ENCODE data around the gene FOXN3. TPM values are rescaled to one million over a fixed set of nuclear protein-coding genes. Genes with fewer than 3 reads are reported as not detected.

Gene FOXN3
- polyA plus RNA-seq, 3 donors, result 38.7 to 57.4 (median 42.0) TPM

- Mint-ChIP-seq H3K27me3 (ENCODE audit: low read depth in 3 of 3) (no peaks in the 10 kb centered on the region), H3K4me3 (no peak overlapping the region), H3K36me3 (peaks cover 58 to 80% of the 10 kb centered on the region in 2 donors), H3K9me3 (peaks cover 0 to 2% (median 0%) of the 10 kb centered on the region in 7 donors), H3K27ac (peak overlapping the region in 5 of 7 donors; percentile 9 to 77 (median 36)), H3K4me1 (peaks cover 5% of the 10 kb centered on the region)
- peaks cover 43 to 87% of the 10 kb centered on the region in 2 donors for H3K36me3 ChIP-seq (replicated peaks in 1 of 2; ENCODE audit: control insufficient read depth in 1 of 2, insufficient read depth in 2 of 2, low read length in 2 of 2)
- H3K9ac ChIP-seq (ENCODE audit: insufficient read depth, low read length, poor library complexity, severe bottlenecking), result no peak overlapping the region
- no peak overlapping the region for H3K4me3 ChIP-seq (replicated peaks in 1 of 3; ENCODE audit: low read depth in 2 of 3, low read length in 3 of 3)
- peaks cover 44% of the 10 kb centered on the region for H4K20me1 ChIP-seq (ENCODE audit: insufficient read depth, low read length)
- H3K4me1 ChIP-seq (ENCODE audit: control insufficient read depth in 1 of 2, insufficient read depth in 2 of 2, low read length in 2 of 2), result no peaks in the 10 kb centered on the region
- no peak overlapping the region for H3K4me2 ChIP-seq (replicated peaks; ENCODE audit: extremely low read depth, low read length, poor library complexity, severe bottlenecking)
- no peaks in the 10 kb centered on the region for H3K9me3 ChIP-seq (replicated peaks in 1 of 2; ENCODE audit: control insufficient read depth in 1 of 2, insufficient read depth in 1 of 2, low read length in 2 of 2)
- DNase-seq, result no peak
- 97% methylated on average over 9 of the region's 13 CpGs for WGBS (ENCODE audit: insufficient coverage)
- intact Hi-C loops (cut with micrococcal nuclease), result loop anchor here (5.0 to 10.0 kb wide), 4 partner anchors 237 to 737 kb away; partner anchors contain the start of gene FOXN3 (in 1 of the 2)
- no peak for TF ChIP-seq CTCF (IDR thresholded peaks at IDR 0.05)
- H3K27me3 ChIP-seq (ENCODE audit: control insufficient read depth in 2 of 2, insufficient read depth in 2 of 2, low read length in 2 of 2), result no peaks in the 10 kb centered on the region
- no peak overlapping the region for H2AFZ ChIP-seq (ENCODE audit: insufficient read depth, low read depth, low read length, poor library complexity, severe bottlenecking)
- H3K27ac ChIP-seq (ENCODE audit: low read depth in 1 of 2, low read length in 2 of 2), result no peak overlapping the region
- no peaks in the 10 kb centered on the region for H3K79me2 ChIP-seq (ENCODE audit: insufficient read depth, low read length)
Measured at GRCh38 chr14:89179891-89180404, 237.1 kb downstream of the FOXN3 start.

GRCh38 chr14:89178800-89179535 lies 238.1 kb downstream of the FOXN3 start:
- WGBS (ENCODE audit: insufficient coverage), result 90% methylated on average over 2 of the region's 7 CpGs
- no peak overlapping the region for H3K4me3 ChIP-seq (replicated peaks in 1 of 3; ENCODE audit: low read depth in 2 of 3, low read length in 3 of 3)
- peaks cover 5% of the 10 kb centered on the region for H3K4me1 Mint-ChIP-seq

More at GRCh38 chr14:89178800-89179535, 238.1 kb downstream of the FOXN3 start:
- intact Hi-C loops (cut with micrococcal nuclease), result loop anchor here (5.0 to 10.0 kb wide), 4 partner anchors 238 to 738 kb away; partner anchors contain the start of gene FOXN3 (in 1 of the 2)
- Histone ChIP-seq H3K27me3 (ENCODE audit: control insufficient read depth in 2 of 2, insufficient read depth in 2 of 2, low read length in 2 of 2) (no peaks in the 10 kb centered on the region), H4K20me1 (ENCODE audit: insufficient read depth, low read length) (peaks cover 36% of the 10 kb centered on the region), H3K4me1 (ENCODE audit: control insufficient read depth in 1 of 2, insufficient read depth in 2 of 2, low read length in 2 of 2) (no peaks in the 10 kb centered on the region), H3K9me3 (replicated peaks in 1 of 2; ENCODE audit: control insufficient read depth in 1 of 2, insufficient read depth in 1 of 2, low read length in 2 of 2) (no peaks in the 10 kb centered on the region), H3K79me2 (ENCODE audit: insufficient read depth, low read length) (no peaks in the 10 kb centered on the region), H3K9ac (ENCODE audit: insufficient read depth, low read length, poor library complexity, severe bottlenecking) (no peak overlapping the region), H3K4me2 (replicated peaks; ENCODE audit: extremely low read depth, low read length, poor library complexity, severe bottlenecking) (no peak overlapping the region), H3K27ac (ENCODE audit: low read depth in 1 of 2, low read length in 2 of 2) (peak overlapping the region in 1 of 2 donors; percentile 17), H3K36me3 (replicated peaks in 1 of 2; ENCODE audit: control insufficient read depth in 1 of 2, insufficient read depth in 2 of 2, low read length in 2 of 2) (peaks cover 44 to 87% of the 10 kb centered on the region in 2 donors), H2AFZ (ENCODE audit: insufficient read depth, low read depth, low read length, poor library complexity, severe bottlenecking) (no peak overlapping the region)
- H3K27me3 Mint-ChIP-seq (ENCODE audit: low read depth in 3 of 3), result no peaks in the 10 kb centered on the region
- DNase-seq, result no peak
- H3K9me3 Mint-ChIP-seq, result peaks cover 0 to 4% (median 0%) of the 10 kb centered on the region in 7 donors
- TF ChIP-seq CTCF (IDR thresholded peaks at IDR 0.05), result no peak
- H3K27ac Mint-ChIP-seq, result peak overlapping the region in 4 of 7 donors; percentile 2 to 77 (median 36)
- H3K4me3 Mint-ChIP-seq, result no peak overlapping the region
- peaks cover 60 to 81% of the 10 kb centered on the region in 2 donors for H3K36me3 Mint-ChIP-seq

All from CD14-positive monocyte (primary cell).